OCI-LY3 (cell line): Measurements from ENCODE around the gene HYI.
"Not testable (repeated sequence)": the region's sequence is repeated elsewhere in the genome, so short reads cannot be mapped to it uniquely, and the experiment has no call there.

Experiments
- H2AFZ ChIP-seq: fragments of 200-600, 300-600 bp; shearing (Covaris generic); 2 replicates; pipeline ENCODE4 v1.6.0; 2014; ENCODE audit warnings: antibody characterized with exemption, low read depth, low read length
- H3K27ac ChIP-seq: fragments of 200-600, 300-600 bp; sonication (generic); 2 replicates; pipeline ENCODE4 v1.5.1; 2014; ENCODE audit warnings: mild to moderate bottlenecking, low read length, moderate library complexity, mixed read lengths
- H3K27me3 ChIP-seq: fragments of 200-600, 300-600 bp; sonication (generic); 2 replicates; pipeline ENCODE4 v1.6.1; 2014; ENCODE audit warnings: low read depth, low read length, mixed read lengths
- H3K36me3 ChIP-seq: fragments of 200-600, 300-600 bp; sonication (generic); replicated peaks from 2 replicates; pipeline ENCODE3; 2014; ENCODE audit warnings: low read depth, low read length, mixed read lengths
- H3K4me1 ChIP-seq: fragments of 300-600, 200-600 bp; sonication (generic); 2 replicates; pipeline ENCODE4 v1.6.1; 2014; ENCODE audit warnings: low read length, mixed read lengths
- H3K4me2 ChIP-seq: fragments of 200-600, 300-600 bp; sonication (generic); 2 replicates; pipeline ENCODE4 v1.6.1; 2014; ENCODE audit warnings: low read length, mixed read lengths
- H3K4me3 ChIP-seq: fragments of 300-600, 200-600 bp; sonication (generic); 2 replicates; pipeline ENCODE4 v1.5.1; 2014; ENCODE audit warnings: antibody characterized with exemption, mild to moderate bottlenecking, low read length, moderate library complexity
- H3K79me2 ChIP-seq: fragments of 300-600, 200-600 bp; shearing (Covaris generic); 2 replicates; pipeline ENCODE4 v1.6.1; 2014; ENCODE audit warnings: mild to moderate bottlenecking, low read length, mixed read lengths
- H3K9ac ChIP-seq: fragments of 300-600, 200-600 bp; shearing (Covaris generic); 2 replicates; pipeline ENCODE4 v1.6.0; 2014; ENCODE audit warnings: mild to moderate bottlenecking, low read length, moderate library complexity
- H3K9me3 ChIP-seq: fragments of 200-600, 300-600 bp; shearing (Covaris generic); 2 replicates; pipeline ENCODE4 v1.6.1; 2014; ENCODE audit warnings: low read length, mixed read lengths; ENCODE audit not compliant: insufficient read depth
- H4K20me1 ChIP-seq: fragments of 200-600, 300-600 bp; sonication (generic); 2 replicates; pipeline ENCODE4 v1.6.1; 2016; ENCODE audit warnings: low read length, mixed read lengths; ENCODE audit not compliant: insufficient read depth
- EZH2phosphoT487 ChIP-seq: fragments of 200-600 bp; shearing (Covaris generic); IDR thresholded peaks from 2 replicates; pipeline ENCODE4 v1.6.1; 2018; ENCODE audit warnings: antibody characterized with exemption, mixed run types, low read depth
- TF ChIP-seq, protein P1 (sequence below): fragments of 200-600, 300-600 bp; sonication (generic); IDR thresholded peaks from 2 replicates; pipeline ENCODE4 v1.5.1; 2014; ENCODE audit warnings: antibody characterized with exemption, low read length, low read depth

The HYI gene

GRCh38 chr1:43484367-43484766 is 30.6 kb upstream of the HYI start:
- H3K36me3 ChIP-seq, result no peaks in the 10 kb centered on the region

GRCh38 chr1:43482215-43482614 is 28.5 kb upstream of the HYI start:
- no peaks in the 10 kb centered on the region for H3K36me3 ChIP-seq
- H3K27me3 ChIP-seq, result peaks cover 4% of the 10 kb centered on the region; the same call in 1 of the 2 replicates
- H3K4me1 ChIP-seq, result no peaks in the 10 kb centered on the region
- H3K27ac ChIP-seq, result no peak overlapping the region
- H2AFZ ChIP-seq, result no peak overlapping the region; the same call in 1 of the 2 replicates
- no peaks in the 10 kb centered on the region for H3K79me2 ChIP-seq
- no peaks in the 10 kb centered on the region for H3K9me3 ChIP-seq
- H3K9ac ChIP-seq, result no peak overlapping the region
- H3K4me2 ChIP-seq, result no peak overlapping the region
- H3K4me3 ChIP-seq, result no peak overlapping the region
- no peak for TF ChIP-seq EZH2phosphoT487
- TF ChIP-seq, protein P1, sequence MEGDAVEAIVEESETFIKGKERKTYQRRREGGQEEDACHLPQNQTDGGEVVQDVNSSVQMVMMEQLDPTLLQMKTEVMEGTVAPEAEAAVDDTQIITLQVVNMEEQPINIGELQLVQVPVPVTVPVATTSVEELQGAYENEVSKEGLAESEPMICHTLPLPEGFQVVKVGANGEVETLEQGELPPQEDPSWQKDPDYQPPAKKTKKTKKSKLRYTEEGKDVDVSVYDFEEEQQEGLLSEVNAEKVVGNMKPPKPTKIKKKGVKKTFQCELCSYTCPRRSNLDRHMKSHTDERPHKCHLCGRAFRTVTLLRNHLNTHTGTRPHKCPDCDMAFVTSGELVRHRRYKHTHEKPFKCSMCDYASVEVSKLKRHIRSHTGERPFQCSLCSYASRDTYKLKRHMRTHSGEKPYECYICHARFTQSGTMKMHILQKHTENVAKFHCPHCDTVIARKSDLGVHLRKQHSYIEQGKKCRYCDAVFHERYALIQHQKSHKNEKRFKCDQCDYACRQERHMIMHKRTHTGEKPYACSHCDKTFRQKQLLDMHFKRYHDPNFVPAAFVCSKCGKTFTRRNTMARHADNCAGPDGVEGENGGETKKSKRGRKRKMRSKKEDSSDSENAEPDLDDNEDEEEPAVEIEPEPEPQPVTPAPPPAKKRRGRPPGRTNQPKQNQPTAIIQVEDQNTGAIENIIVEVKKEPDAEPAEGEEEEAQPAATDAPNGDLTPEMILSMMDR, result no peak
- H4K20me1 ChIP-seq, result no peaks in the 10 kb centered on the region

More at GRCh38 chr1:43484367-43484766, 30.6 kb upstream of the HYI start:
- no peak overlapping the region for H2AFZ ChIP-seq
- H3K4me1 ChIP-seq, result no peaks in the 10 kb centered on the region
- no peak overlapping the region for H3K4me3 ChIP-seq
- H4K20me1 ChIP-seq, result no peaks in the 10 kb centered on the region
- H3K9ac ChIP-seq, result no peak overlapping the region
- no peaks in the 10 kb centered on the region for H3K79me2 ChIP-seq
- no peak for TF ChIP-seq EZH2phosphoT487
- H3K27ac ChIP-seq, result no peak overlapping the region
- no peak overlapping the region for H3K4me2 ChIP-seq
- no peaks in the 10 kb centered on the region for H3K9me3 ChIP-seq
- H3K27me3 ChIP-seq, result peaks cover 4% of the 10 kb centered on the region; the same call in 1 of the 2 replicates

- Histone ChIP-seq H3K79me2 (no peaks in the 10 kb centered on the region), H3K4me1 (no peaks in the 10 kb centered on the region), H3K9ac (no peak overlapping the region), H3K4me2 (no peak overlapping the region), H3K4me3 (no peak overlapping the region), H3K36me3 (no peaks in the 10 kb centered on the region), H2AFZ (no peak overlapping the region), H4K20me1 (no peaks in the 10 kb centered on the region), H3K9me3 (no peaks in the 10 kb centered on the region), H3K27me3 (peaks cover 4% of the 10 kb centered on the region; the same call in 1 of the 2 replicates), H3K27ac (no peak overlapping the region)
- TF ChIP-seq EZH2phosphoT487, result no peak
- TF ChIP-seq, protein P1, result no peak
Observed at GRCh38 chr1:43481491-43481890, 27.8 kb upstream of the HYI start.

- Histone ChIP-seq H3K4me1 (no peaks in the 10 kb centered on the region), H2AFZ (no peak overlapping the region), H3K27me3 (peaks cover 4% of the 10 kb centered on the region; the same call in 1 of the 2 replicates), H3K4me2 (no peak overlapping the region), H3K36me3 (no peaks in the 10 kb centered on the region), H4K20me1 (no peaks in the 10 kb centered on the region), H3K9me3 (no peaks in the 10 kb centered on the region), H3K4me3 (no peak overlapping the region), H3K9ac (no peak overlapping the region), H3K79me2 (no peaks in the 10 kb centered on the region), H3K27ac (no peak overlapping the region)
- TF ChIP-seq EZH2phosphoT487, result no peak
- TF ChIP-seq, protein P1, result no peak
Observed at GRCh38 chr1:43479414-43479813, 25.7 kb upstream of the HYI start.

DNA sequence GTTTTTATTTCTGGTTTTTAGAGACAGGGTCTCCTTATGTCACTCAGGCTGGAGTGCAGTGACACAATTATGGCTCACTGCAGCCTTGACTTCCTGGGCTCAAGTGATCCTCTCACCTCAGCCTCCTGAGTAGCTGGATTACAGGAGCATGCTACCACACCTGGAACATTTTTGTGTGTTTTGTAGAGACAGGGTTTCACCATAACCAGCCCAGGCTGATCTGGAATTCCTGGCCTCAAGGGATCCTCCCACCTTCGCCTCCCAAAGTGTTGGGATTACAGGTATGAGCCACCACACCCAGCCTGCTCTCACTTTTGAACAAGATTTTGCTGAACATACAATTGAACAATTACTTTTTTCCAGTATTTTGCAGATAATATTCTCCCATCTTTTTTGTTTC is 24.0 kb upstream of the HYI start:
- no peaks in the 10 kb centered on the region for H3K36me3 ChIP-seq
- H3K4me1 ChIP-seq, result no peaks in the 10 kb centered on the region
- H4K20me1 ChIP-seq, result no peaks in the 10 kb centered on the region
- H3K27me3 ChIP-seq, result peaks cover 4% of the 10 kb centered on the region; the same call in 1 of the 2 replicates
- H3K4me2 ChIP-seq, result no peak overlapping the region
- no peak overlapping the region for H2AFZ ChIP-seq
- H3K79me2 ChIP-seq, result no peaks in the 10 kb centered on the region
- no peaks in the 10 kb centered on the region for H3K9me3 ChIP-seq
- no peak for TF ChIP-seq EZH2phosphoT487
- TF ChIP-seq, protein P1, result no peak
- H3K27ac ChIP-seq, result no peak overlapping the region
- no peak overlapping the region for H3K9ac ChIP-seq
- no peak overlapping the region for H3K4me3 ChIP-seq

DNA sequence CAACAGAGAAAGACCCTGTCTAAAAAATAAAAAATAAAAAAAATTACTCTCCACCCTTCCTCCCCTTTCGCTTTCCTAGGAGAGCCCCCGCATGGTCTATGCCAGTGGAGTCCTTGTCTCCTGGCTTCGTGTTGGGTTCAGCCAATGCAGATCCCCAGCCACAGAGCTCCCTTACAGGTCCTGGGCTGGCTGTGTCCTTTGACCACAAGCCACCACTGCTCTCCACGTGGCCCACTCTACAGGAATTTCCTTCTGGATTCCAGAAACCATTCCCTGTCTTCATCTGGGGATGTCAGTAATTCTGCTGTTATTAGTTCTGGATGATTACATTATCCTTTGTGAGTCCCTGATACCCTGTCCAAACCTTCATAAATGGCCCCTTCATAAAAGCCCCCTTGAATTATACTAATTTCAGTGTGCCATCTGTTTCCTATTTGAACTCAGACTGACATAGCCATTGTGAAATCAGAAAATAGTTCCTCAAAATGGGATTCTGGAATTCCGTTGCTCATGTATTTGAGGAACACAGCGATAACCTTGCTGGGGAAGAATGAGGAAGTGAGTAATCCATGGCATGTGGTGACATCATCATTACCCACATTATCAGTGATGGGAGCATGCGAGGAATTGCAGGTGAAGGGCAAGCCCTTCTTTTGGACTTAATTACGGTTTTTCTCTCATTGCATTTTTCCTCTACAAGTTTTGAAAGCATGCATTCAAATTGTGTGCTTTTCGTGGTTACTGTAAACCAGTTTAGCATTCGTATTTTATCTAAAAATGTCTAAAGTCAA is 22.1 kb upstream of the HYI start:
- H3K4me1 ChIP-seq, H3K9me3 ChIP-seq, H3K4me2 ChIP-seq, H3K27me3 ChIP-seq, H3K36me3 ChIP-seq, H2AFZ ChIP-seq, H3K9ac ChIP-seq, H3K4me3 ChIP-seq, H3K79me2 ChIP-seq, H4K20me1 ChIP-seq, H3K27ac ChIP-seq: not testable (repeated sequence)
